Measurements from ENCODE around the gene RNASEL. TPM values are rescaled to one million over a fixed set of nuclear protein-coding genes. Genes with fewer than 3 reads are reported as not detected.

RNASEL gene
- total RNA-seq, 1 donor from 2014 or later: 4.2 TPM

- TF ChIP-seq, protein P1, sequence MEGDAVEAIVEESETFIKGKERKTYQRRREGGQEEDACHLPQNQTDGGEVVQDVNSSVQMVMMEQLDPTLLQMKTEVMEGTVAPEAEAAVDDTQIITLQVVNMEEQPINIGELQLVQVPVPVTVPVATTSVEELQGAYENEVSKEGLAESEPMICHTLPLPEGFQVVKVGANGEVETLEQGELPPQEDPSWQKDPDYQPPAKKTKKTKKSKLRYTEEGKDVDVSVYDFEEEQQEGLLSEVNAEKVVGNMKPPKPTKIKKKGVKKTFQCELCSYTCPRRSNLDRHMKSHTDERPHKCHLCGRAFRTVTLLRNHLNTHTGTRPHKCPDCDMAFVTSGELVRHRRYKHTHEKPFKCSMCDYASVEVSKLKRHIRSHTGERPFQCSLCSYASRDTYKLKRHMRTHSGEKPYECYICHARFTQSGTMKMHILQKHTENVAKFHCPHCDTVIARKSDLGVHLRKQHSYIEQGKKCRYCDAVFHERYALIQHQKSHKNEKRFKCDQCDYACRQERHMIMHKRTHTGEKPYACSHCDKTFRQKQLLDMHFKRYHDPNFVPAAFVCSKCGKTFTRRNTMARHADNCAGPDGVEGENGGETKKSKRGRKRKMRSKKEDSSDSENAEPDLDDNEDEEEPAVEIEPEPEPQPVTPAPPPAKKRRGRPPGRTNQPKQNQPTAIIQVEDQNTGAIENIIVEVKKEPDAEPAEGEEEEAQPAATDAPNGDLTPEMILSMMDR (conservative IDR thresholded peaks at IDR 0.05): no peak
- Mint-ChIP-seq H3K4me1 (ENCODE audit: unreplicated experiment) (peaks cover 15% of the 10 kb centered on the region), H3K27me3 (peaks cover 12% of the 10 kb centered on the region), H3K27ac (no peak overlapping the region), H3K4me3 (no peak overlapping the region), H3K36me3 (no peaks in the 10 kb centered on the region), H3K9me3 (no peaks in the 10 kb centered on the region)
- DNase-seq (ENCODE audit: extremely low spot score, unreplicated experiment): no peak
Measured at GRCh38 chr1:182598296-182598695, 9.2 kb upstream of the RNASEL start.

- Mint-ChIP-seq H3K27ac (no peak overlapping the region), H3K27me3 (peaks cover 9% of the 10 kb centered on the region), H3K4me3 (no peak overlapping the region), H3K36me3 (no peaks in the 10 kb centered on the region), H3K4me1 (ENCODE audit: unreplicated experiment) (peaks cover 12% of the 10 kb centered on the region), H3K9me3 (no peaks in the 10 kb centered on the region)
- TF ChIP-seq, protein P1 (conservative IDR thresholded peaks at IDR 0.05): no peak
- DNase-seq (ENCODE audit: extremely low spot score, unreplicated experiment): no peak
Measured at GRCh38 chr1:182596934-182597333, 7.9 kb upstream of the RNASEL start.

GRCh38 chr1:182595641-182596240, 6.7 kb upstream of the RNASEL start:
- peaks cover 9% of the 10 kb centered on the region for H3K27me3 Mint-ChIP-seq
- H3K27ac Mint-ChIP-seq: no peak overlapping the region
- H3K9me3 Mint-ChIP-seq: no peaks in the 10 kb centered on the region
- peaks cover 12% of the 10 kb centered on the region for H3K4me1 Mint-ChIP-seq (ENCODE audit: unreplicated experiment)
- H3K4me3 Mint-ChIP-seq: no peak overlapping the region
- no peaks in the 10 kb centered on the region for H3K36me3 Mint-ChIP-seq
- no peak for DNase-seq (ENCODE audit: extremely low spot score, unreplicated experiment)
- TF ChIP-seq, protein P1 (conservative IDR thresholded peaks at IDR 0.05): peak; percentile 92

GRCh38 chr1:182589931-182590330, 875 bp upstream of the RNASEL start:
- H3K9me3 Mint-ChIP-seq: no peaks in the 10 kb centered on the region
- peak overlapping the region; percentile 97 for H3K4me3 Mint-ChIP-seq
- peaks cover 26% of the 10 kb centered on the region for H3K4me1 Mint-ChIP-seq (ENCODE audit: unreplicated experiment)
- no peak overlapping the region for H3K27ac Mint-ChIP-seq
- no peaks in the 10 kb centered on the region for H3K36me3 Mint-ChIP-seq
- H3K27me3 Mint-ChIP-seq: no peaks in the 10 kb centered on the region
- no peak for DNase-seq (ENCODE audit: extremely low spot score, unreplicated experiment)
- TF ChIP-seq, protein P1 (conservative IDR thresholded peaks at IDR 0.05): no peak

DNA sequence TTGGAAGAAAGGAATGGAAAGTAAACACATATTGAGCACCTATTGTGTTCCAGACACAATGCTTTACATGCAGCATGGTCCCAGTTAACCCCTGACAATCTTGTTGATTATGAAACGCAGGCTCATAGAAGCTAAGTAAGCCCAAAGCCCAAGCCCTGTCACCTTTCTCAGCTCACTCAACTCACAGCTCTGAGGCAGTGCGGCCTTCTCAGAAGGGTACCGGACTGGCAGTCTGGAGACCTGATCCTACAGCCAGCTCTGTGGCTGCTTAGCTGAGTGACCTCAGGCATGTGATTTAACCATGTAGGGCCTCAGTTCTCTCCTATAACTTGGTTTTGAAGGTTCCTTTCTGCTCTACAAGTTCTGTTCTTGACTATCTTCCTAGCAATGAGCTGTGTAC, 464 bp upstream of the RNASEL start:
- H3K9me3 Mint-ChIP-seq: no peaks in the 10 kb centered on the region
- H3K4me1 Mint-ChIP-seq (ENCODE audit: unreplicated experiment): peaks cover 22% of the 10 kb centered on the region
- no peaks in the 10 kb centered on the region for H3K27me3 Mint-ChIP-seq
- H3K4me3 Mint-ChIP-seq: peak overlapping the region; percentile 97
- DNase-seq (ENCODE audit: extremely low spot score, unreplicated experiment): no peak
- H3K27ac Mint-ChIP-seq: peak overlapping the region; percentile 100
- TF ChIP-seq, protein P1 (conservative IDR thresholded peaks at IDR 0.05): no peak
- no peaks in the 10 kb centered on the region for H3K36me3 Mint-ChIP-seq

Data from type B pancreatic cell (in vitro differentiated cells).